GM10248 (cell line): ENCODE results near the gene PNPLA6.

Experiments
- CTCF ChIA-PET: fragments of 300-600 bp; sonication (Branson Sonifier 250); formaldehyde crosslinking; extraction: SDS; loops from one replicate; lab custom pipeline; 2021; ENCODE audit warnings: antibody characterized with exemption; lab: Yijun Ruan, JAX
- POLR2A ChIA-PET: fragments of 350-650 bp; sonication (Branson Sonifier 250); formaldehyde crosslinking; extraction: SDS; loops from one replicate; lab custom pipeline; 2020; ENCODE audit warnings: antibody characterized with exemption; lab: Yijun Ruan, JAX
- DNase-seq: peaks from one replicate; pipeline ENCODE4 v3.0.0; 2012; ENCODE audit errors: extremely low spot score
- CTCF ChIP-seq: IDR thresholded peaks from 2 replicates; pipeline ENCODE4 v1.5.1; 2012; ENCODE audit warnings: mild to moderate bottlenecking, low read depth; ENCODE audit errors: extremely low read depth, missing control alignments, control extremely low read depth

Gene PNPLA6

GRCh38 chr19:7494416-7495098 lies 41.0 kb upstream of the PNPLA6 start:
- ChIA-PET POLR2A (interaction anchor here (0.9 kb wide), 1 partner anchor 9 kb away, joined by 4 read pairs; no protein-coding TSS in a partner anchor), CTCF (interaction anchor here (1.0 to 1.1 kb wide), 2 partner anchors 11 to 127 kb away, joined by 3 read pairs; no protein-coding TSS in a partner anchor)
- TF ChIP-seq CTCF, result no peak
- peak; percentile 7 for DNase-seq

GRCh38 chr19:7497292-7497691 lies 38.2 kb upstream of the PNPLA6 start:
- POLR2A ChIA-PET, result interaction anchor here (0.6 kb wide), 1 partner anchor 410 kb away, joined by 3 read pairs; no protein-coding TSS in a partner anchor
- peak; percentile 28 for TF ChIP-seq CTCF
- DNase-seq, result peak; percentile 39
- CTCF ChIA-PET, result interaction anchor here (0.7 to 2.1 kb wide), 12 partner anchors 8 to 395 kb away, joined by 3 to 6 read pairs (median 3); partner anchors contain the start of genes MCOLN1, PEX11G and ZNF358

- DNase-seq, result peak; percentile 41
- no peak for TF ChIP-seq CTCF
- ChIA-PET CTCF (no interaction called here), POLR2A (no interaction called here)
Observed at GRCh38 chr19:7500811-7501450, 34.6 kb upstream of the PNPLA6 start.

GRCh38 chr19:7502552-7502951 lies 33.0 kb upstream of the PNPLA6 start:
- POLR2A ChIA-PET, result no interaction called here
- CTCF ChIA-PET, result no interaction called here
- no peak for TF ChIP-seq CTCF
- DNase-seq, result no peak

- no peak for TF ChIP-seq CTCF
- CTCF ChIA-PET, result no interaction called here
- DNase-seq, result no peak
- POLR2A ChIA-PET, result no interaction called here
Observed at GRCh38 chr19:7504684-7505083, 30.8 kb upstream of the PNPLA6 start.

GRCh38 chr19:7505288-7505681 lies 30.2 kb upstream of the PNPLA6 start:
- DNase-seq, result no peak
- ChIA-PET CTCF (interaction anchor here (0.9 to 1.2 kb wide), 2 partner anchors 8 to 11 kb away, joined by 3 read pairs; a partner anchor contains a TSS), POLR2A (no interaction called here)
- no peak for TF ChIP-seq CTCF
